ENCODE results near the gene ELL2. TPM values are rescaled to one million over a fixed set of nuclear protein-coding genes. Genes with fewer than 3 reads are reported as not detected.

The ELL2 gene
- total and polyA plus RNA-seq, 9 of the 15 experiments (the other 6 are each of a cell fraction or from before 2014, with no cell fraction given) = 4.3 to 18.3 (median 14.5) TPM

DNA sequence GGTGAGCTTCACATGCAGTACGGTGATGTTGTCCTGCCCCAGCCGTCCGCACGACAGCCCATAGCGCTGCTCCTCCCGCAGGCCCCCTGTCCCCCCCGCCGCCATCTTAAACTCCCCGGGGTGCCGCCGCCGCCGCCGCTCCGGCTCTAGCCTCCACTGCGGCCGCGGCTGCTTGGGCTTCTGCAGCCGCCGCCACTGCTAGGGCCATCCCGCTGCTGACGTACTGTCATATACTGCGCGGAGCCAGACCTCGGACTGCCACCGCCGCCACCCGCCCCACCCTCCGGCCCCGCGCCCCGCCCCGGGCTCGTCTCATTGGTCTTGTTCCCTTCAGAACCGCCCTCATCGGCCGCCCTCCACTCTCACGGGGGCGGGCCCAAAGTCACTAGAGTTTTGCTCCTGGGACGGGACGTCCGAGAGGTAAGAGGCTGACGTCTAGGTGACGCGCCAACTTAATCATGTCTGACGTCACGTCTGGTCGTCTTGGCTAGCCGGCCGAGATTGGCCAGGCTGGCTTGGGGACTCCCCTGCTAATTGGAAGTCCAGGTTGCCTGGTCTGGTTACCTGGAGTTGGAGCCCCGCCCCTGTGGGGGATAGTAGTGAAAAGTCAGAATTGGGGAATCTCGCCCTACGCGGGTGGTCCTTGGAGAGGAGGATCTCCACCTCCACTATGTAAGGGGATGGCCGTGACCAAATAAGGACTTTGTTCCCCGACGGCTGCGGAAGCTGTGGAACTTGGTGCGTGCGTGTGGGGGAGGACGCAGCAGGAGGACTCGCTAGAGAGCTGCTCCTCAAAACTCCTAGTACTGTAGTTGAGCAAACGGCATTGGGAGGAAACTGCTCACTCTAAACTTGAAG lies at the start of gene ELL2 (continued):
- TF ChIP-seq, protein P1, sequence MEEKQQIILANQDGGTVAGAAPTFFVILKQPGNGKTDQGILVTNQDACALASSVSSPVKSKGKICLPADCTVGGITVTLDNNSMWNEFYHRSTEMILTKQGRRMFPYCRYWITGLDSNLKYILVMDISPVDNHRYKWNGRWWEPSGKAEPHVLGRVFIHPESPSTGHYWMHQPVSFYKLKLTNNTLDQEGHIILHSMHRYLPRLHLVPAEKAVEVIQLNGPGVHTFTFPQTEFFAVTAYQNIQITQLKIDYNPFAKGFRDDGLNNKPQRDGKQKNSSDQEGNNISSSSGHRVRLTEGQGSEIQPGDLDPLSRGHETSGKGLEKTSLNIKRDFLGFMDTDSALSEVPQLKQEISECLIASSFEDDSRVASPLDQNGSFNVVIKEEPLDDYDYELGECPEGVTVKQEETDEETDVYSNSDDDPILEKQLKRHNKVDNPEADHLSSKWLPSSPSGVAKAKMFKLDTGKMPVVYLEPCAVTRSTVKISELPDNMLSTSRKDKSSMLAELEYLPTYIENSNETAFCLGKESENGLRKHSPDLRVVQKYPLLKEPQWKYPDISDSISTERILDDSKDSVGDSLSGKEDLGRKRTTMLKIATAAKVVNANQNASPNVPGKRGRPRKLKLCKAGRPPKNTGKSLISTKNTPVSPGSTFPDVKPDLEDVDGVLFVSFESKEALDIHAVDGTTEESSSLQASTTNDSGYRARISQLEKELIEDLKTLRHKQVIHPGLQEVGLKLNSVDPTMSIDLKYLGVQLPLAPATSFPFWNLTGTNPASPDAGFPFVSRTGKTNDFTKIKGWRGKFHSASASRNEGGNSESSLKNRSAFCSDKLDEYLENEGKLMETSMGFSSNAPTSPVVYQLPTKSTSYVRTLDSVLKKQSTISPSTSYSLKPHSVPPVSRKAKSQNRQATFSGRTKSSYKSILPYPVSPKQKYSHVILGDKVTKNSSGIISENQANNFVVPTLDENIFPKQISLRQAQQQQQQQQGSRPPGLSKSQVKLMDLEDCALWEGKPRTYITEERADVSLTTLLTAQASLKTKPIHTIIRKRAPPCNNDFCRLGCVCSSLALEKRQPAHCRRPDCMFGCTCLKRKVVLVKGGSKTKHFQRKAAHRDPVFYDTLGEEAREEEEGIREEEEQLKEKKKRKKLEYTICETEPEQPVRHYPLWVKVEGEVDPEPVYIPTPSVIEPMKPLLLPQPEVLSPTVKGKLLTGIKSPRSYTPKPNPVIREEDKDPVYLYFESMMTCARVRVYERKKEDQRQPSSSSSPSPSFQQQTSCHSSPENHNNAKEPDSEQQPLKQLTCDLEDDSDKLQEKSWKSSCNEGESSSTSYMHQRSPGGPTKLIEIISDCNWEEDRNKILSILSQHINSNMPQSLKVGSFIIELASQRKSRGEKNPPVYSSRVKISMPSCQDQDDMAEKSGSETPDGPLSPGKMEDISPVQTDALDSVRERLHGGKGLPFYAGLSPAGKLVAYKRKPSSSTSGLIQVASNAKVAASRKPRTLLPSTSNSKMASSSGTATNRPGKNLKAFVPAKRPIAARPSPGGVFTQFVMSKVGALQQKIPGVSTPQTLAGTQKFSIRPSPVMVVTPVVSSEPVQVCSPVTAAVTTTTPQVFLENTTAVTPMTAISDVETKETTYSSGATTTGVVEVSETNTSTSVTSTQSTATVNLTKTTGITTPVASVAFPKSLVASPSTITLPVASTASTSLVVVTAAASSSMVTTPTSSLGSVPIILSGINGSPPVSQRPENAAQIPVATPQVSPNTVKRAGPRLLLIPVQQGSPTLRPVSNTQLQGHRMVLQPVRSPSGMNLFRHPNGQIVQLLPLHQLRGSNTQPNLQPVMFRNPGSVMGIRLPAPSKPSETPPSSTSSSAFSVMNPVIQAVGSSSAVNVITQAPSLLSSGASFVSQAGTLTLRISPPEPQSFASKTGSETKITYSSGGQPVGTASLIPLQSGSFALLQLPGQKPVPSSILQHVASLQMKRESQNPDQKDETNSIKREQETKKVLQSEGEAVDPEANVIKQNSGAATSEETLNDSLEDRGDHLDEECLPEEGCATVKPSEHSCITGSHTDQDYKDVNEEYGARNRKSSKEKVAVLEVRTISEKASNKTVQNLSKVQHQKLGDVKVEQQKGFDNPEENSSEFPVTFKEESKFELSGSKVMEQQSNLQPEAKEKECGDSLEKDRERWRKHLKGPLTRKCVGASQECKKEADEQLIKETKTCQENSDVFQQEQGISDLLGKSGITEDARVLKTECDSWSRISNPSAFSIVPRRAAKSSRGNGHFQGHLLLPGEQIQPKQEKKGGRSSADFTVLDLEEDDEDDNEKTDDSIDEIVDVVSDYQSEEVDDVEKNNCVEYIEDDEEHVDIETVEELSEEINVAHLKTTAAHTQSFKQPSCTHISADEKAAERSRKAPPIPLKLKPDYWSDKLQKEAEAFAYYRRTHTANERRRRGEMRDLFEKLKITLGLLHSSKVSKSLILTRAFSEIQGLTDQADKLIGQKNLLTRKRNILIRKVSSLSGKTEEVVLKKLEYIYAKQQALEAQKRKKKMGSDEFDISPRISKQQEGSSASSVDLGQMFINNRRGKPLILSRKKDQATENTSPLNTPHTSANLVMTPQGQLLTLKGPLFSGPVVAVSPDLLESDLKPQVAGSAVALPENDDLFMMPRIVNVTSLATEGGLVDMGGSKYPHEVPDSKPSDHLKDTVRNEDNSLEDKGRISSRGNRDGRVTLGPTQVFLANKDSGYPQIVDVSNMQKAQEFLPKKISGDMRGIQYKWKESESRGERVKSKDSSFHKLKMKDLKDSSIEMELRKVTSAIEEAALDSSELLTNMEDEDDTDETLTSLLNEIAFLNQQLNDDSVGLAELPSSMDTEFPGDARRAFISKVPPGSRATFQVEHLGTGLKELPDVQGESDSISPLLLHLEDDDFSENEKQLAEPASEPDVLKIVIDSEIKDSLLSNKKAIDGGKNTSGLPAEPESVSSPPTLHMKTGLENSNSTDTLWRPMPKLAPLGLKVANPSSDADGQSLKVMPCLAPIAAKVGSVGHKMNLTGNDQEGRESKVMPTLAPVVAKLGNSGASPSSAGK (IDR thresholded peaks at IDR 0.05) = 0 out of 2 replicates have a peak, but pooled peaks have one; percentile 61
- no peak for TF ChIP-seq ZNF239 (CRISPR knock-in tag; IDR thresholded peaks at IDR 0.05)
- no peak for TF ChIP-seq FOXK1 (CRISPR knock-in tag; IDR thresholded peaks at IDR 0.05; ENCODE audit: borderline replicate concordance)
- TF ChIP-seq RBM15 (IDR thresholded peaks at IDR 0.05; ENCODE audit: insufficient read depth, low read length) = no peak
- TF ChIP-seq AFF4 (CRISPR knock-in tag; IDR thresholded peaks at IDR 0.05) = no peak; the same call in 1 of the 2 replicates
- no peak; the same call in 1 of the 2 replicates for TF ChIP-seq DNMT1 (IDR thresholded peaks at IDR 0.05)
- TF ChIP-seq RBM14 (IDR thresholded peaks at IDR 0.05; ENCODE audit: borderline replicate concordance, insufficient read depth, low read depth, low read length) = no peak
- TF ChIP-seq, protein P2, sequence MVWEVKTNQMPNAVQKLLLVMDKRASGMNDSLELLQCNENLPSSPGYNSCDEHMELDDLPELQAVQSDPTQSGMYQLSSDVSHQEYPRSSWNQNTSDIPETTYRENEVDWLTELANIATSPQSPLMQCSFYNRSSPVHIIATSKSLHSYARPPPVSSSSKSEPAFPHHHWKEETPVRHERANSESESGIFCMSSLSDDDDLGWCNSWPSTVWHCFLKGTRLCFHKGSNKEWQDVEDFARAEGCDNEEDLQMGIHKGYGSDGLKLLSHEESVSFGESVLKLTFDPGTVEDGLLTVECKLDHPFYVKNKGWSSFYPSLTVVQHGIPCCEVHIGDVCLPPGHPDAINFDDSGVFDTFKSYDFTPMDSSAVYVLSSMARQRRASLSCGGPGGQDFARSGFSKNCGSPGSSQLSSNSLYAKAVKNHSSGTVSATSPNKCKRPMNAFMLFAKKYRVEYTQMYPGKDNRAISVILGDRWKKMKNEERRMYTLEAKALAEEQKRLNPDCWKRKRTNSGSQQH (CRISPR knock-in tag; IDR thresholded peaks at IDR 0.05) = no peak
- TF ChIP-seq RBM22 (IDR thresholded peaks at IDR 0.05; ENCODE audit: low read depth, low read length, poor library complexity, severe bottlenecking) = no peak

Data from K562 (cell line).